Muscle layer of colon (tissue), 2 donors: Measurements from ENCODE around the gene PRSS1.
"Not testable (repeated sequence)": the region's sequence is repeated elsewhere in the genome, so short reads cannot be mapped to it uniquely, and the experiment has no call there.

ENCODE experiments used
- H3K27ac ChIP-seq: one replicate; pipeline ENCODE4 v1.7.0; 2013; ENCODE audit warnings: low read depth, mild to moderate bottlenecking, low read length, moderate library complexity
- H3K27me3 ChIP-seq, 2 donors: one replicate each; pipeline ENCODE4 v1.7.0; 2013; ENCODE audit warnings: low read length in 2 of 2, mild to moderate bottlenecking in 2 of 2; ENCODE audit not compliant: insufficient read depth in 2 of 2, control insufficient read depth in 1 of 2
- H3K36me3 ChIP-seq: one replicate; pipeline ENCODE4 v1.7.0; 2013; ENCODE audit warnings: mild to moderate bottlenecking, low read length; ENCODE audit not compliant: insufficient read depth
- H3K4me1 ChIP-seq: one replicate; pipeline ENCODE4 v1.7.0; 2013; ENCODE audit warnings: mild to moderate bottlenecking, low read length; ENCODE audit not compliant: insufficient read depth
- H3K4me3 ChIP-seq, 2 donors: one replicate each; pipeline ENCODE4 v1.7.0; 2013; ENCODE audit warnings: low read length in 2 of 2, low read depth in 1 of 2, mild to moderate bottlenecking in 1 of 2, moderate library complexity in 1 of 2
- H3K9ac ChIP-seq: one replicate; pipeline ENCODE4 v1.7.0; 2013; ENCODE audit warnings: low read length
- H3K9me3 ChIP-seq: one replicate; pipeline ENCODE4 v1.7.0; 2013; ENCODE audit warnings: mild to moderate bottlenecking, low read length
- donor health status: abdominal sarcoma.
- donor health status: Adenocarcinoma of cecum.

PRSS1 gene

DNA sequence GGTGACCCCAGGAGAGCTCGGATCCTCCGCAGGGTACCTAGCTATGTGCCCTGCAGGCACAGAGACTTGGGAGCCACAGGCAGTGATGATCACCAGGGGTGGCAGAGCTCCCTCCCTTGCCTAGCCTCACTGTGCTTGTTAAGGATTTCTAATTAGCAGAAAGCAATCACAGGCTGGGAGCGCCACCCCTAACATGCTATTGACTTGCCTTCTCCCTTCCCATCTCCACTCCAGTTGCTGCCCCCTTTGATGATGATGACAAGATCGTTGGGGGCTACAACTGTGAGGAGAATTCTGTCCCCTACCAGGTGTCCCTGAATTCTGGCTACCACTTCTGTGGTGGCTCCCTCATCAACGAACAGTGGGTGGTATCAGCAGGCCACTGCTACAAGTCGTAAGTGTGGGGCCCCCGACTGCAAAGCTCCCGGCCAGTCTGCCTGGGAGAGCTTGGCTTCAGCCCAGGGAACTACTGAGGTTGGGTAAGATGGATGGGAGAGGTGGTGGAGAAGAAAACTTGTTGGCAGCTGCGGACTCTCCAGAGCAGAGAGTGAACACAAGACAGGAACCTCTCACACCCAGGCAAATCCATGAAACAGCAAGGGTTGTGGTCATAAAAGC lies 1.2 kb downstream of the PRSS1 start:
- H3K27ac ChIP-seq: no peak overlapping the region
- no peaks in the 10 kb centered on the region for H3K27me3 ChIP-seq
- H3K36me3 ChIP-seq: no peaks in the 10 kb centered on the region
- peaks cover 3% of the 10 kb centered on the region for H3K4me1 ChIP-seq
- no peak overlapping the region for H3K4me3 ChIP-seq
- H3K9ac ChIP-seq: no peak overlapping the region
- no peaks in the 10 kb centered on the region for H3K9me3 ChIP-seq

GRCh38 chr7:142751526-142752175 lies 2.4 kb downstream of the PRSS1 start:
- not testable (repeated sequence) for H3K36me3 ChIP-seq, H3K27ac ChIP-seq, H3K27me3 ChIP-seq, H3K4me1 ChIP-seq, H3K4me3 ChIP-seq, H3K9me3 ChIP-seq, H3K9ac ChIP-seq

GRCh38 chr7:142752376-142753225 lies 3.3 kb downstream of the PRSS1 start:
- H3K4me1 ChIP-seq: no peaks in the 10 kb centered on the region
- H3K36me3 ChIP-seq: no peaks in the 10 kb centered on the region
- no peak overlapping the region for H3K27ac ChIP-seq
- no peak overlapping the region for H3K9ac ChIP-seq
- no peaks in the 10 kb centered on the region for H3K9me3 ChIP-seq
- H3K4me3 ChIP-seq: no peak overlapping the region
- H3K27me3 ChIP-seq: no peaks in the 10 kb centered on the region

- Histone ChIP-seq H3K27ac (no peak overlapping the region), H3K4me1 (no peaks in the 10 kb centered on the region), H3K4me3 (no peak overlapping the region), H3K9me3 (no peaks in the 10 kb centered on the region), H3K36me3 (no peaks in the 10 kb centered on the region), H3K27me3 (no peaks in the 10 kb centered on the region), H3K9ac (no peak overlapping the region)
Observed at GRCh38 chr7:142753366-142753765, 4.1 kb downstream of the PRSS1 start.

DNA sequence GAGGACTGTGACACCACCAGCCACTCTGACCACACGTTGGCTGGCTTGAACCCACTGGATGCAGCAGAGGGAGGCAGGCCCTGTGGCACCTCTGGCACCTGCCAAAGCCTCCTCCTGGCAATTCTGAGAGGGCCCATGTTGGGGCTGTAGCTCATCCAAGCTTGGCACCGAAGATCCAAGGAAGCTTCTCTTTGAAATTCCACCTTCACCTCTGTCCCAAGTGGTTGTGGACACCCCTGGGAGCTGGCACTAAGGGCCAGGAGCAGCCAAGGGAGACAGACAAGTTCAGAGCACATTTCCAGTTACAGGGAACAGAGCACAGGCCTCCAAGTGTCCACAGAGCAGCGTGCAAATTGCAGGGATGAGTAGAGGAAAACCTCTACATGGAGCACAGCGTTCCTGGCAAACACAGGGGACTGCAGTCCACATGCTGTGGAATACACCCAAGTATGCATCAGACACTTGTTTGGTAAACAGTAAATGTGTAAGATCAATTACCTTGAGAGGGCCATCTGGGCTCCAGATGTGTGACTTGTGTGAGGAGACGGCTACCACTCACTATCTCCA lies 4.7 kb downstream of the PRSS1 start:
- not testable (repeated sequence) for H3K4me3 ChIP-seq, H3K9me3 ChIP-seq, H3K36me3 ChIP-seq, H3K9ac ChIP-seq, H3K27me3 ChIP-seq, H3K27ac ChIP-seq, H3K4me1 ChIP-seq

DNA sequence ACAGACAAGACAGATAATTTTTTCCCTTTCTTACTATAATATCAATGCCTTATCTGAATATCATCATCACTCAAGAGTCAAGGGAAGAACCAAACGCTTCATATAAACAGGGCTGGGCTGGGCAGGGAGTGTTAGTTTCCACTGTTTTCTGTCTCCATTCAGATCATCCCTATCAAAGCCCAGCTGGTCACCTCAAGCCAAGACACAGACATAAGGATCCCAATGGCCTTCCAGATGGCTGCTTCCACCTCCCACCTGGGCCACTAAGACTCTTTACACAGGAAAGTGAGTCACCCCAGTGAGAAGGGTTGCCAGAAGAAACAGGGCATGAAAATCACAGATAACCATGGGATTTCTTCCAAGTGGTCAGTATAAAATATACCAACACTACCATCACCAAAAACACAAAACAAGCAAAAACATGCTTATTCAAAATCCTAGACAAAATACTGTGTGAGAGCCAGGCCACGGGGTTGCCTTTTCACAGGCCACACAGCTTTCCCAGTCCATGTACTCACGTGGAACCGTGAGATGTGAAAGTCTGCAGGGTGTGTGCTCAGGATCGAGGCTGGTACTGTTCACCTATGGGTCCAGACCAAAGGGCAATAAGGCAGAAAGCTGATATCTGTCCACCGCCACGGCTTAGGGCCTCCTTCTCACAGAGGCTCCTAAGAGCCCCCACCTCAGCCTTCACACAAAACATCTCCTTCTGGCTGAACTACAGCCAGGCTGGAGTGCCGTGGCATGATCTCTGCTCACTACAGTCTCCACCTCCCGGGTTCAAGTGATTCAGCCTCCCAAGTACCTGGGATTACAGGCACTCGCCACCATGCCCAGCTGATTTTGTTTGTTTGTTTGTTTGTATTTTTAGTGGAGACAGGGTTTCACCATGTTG lies 5.7 kb downstream of the PRSS1 start:
- Histone ChIP-seq H3K27me3 (no peaks in the 10 kb centered on the region), H3K9me3 (no peaks in the 10 kb centered on the region), H3K4me1 (no peaks in the 10 kb centered on the region), H3K4me3 (no peak overlapping the region), H3K36me3 (no peaks in the 10 kb centered on the region), H3K9ac (no peak overlapping the region), H3K27ac (no peak overlapping the region)

- not testable (repeated sequence) for H3K36me3 ChIP-seq, H3K27me3 ChIP-seq, H3K27ac ChIP-seq, H3K9me3 ChIP-seq, H3K4me1 ChIP-seq, H3K9ac ChIP-seq, H3K4me3 ChIP-seq
Observed at GRCh38 chr7:142758312-142758711, 9.0 kb downstream of the PRSS1 start.

DNA sequence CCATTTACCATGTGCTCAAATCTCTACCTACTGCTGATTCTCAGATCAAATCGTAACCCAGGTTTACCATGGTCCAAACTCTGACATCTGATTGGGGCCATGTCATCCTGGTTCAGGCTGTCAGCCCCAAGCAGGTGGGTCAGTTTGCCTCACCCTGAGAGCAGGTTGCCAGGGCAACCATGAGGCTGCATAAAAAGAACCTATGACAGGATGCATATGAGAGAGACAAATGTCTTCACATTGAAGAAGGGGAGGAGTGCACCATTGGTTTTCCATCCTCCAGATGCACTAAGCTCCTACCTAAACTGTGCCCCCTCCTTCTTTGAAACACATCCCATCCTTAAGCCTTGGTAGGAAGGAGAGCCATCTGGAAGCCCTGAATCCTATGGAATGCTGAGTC lies 10.2 kb downstream of the PRSS1 start:
- Histone ChIP-seq H3K9me3 (no peaks in the 10 kb centered on the region), H3K4me1 (no peaks in the 10 kb centered on the region), H3K36me3 (no peaks in the 10 kb centered on the region), H3K9ac (no peak overlapping the region), H3K4me3 (no peak overlapping the region), H3K27me3 (no peaks in the 10 kb centered on the region), H3K27ac (no peak overlapping the region)

DNA sequence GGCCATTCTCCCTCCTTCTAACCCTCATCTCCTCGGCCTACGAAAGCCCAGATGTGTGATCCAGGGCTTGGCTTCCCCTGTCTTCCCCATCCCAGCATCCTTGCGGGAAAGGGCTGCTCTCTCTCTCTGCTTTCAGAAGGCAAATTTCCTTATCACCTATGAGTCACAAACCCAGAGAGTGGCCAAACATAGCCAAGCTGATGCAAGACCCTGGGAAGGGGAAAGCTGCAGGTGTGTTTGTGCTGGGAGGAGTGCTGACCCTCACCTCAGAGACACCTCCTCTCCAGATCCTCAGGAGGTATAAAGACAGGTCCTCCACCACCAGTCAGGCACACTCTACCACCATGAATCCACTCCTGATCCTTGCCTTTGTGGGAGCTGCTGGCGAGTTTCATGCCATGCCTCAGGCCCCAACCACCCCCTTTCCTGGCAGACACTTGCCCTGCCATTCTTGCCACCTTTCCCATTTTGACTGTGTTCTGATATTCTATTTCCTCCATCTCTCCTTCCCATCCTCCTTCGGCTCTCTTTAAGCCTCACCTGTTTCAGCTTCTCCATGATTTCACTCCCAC lies 10.9 kb downstream of the PRSS1 start:
- Histone ChIP-seq H3K9me3 (no peaks in the 10 kb centered on the region), H3K36me3 (no peaks in the 10 kb centered on the region), H3K27me3 (no peaks in the 10 kb centered on the region), H3K9ac (no peak overlapping the region), H3K4me1 (no peaks in the 10 kb centered on the region), H3K27ac (no peak overlapping the region), H3K4me3 (no peak overlapping the region)

- H3K36me3 ChIP-seq, H3K4me3 ChIP-seq, H3K27ac ChIP-seq, H3K9me3 ChIP-seq, H3K9ac ChIP-seq, H3K27me3 ChIP-seq, H3K4me1 ChIP-seq: not testable (repeated sequence)
Observed at GRCh38 chr7:142761606-142762005, 12.3 kb downstream of the PRSS1 start.

- H3K9me3 ChIP-seq: no peaks in the 10 kb centered on the region
- H3K36me3 ChIP-seq: no peaks in the 10 kb centered on the region
- H3K4me1 ChIP-seq: no peaks in the 10 kb centered on the region
- no peaks in the 10 kb centered on the region for H3K27me3 ChIP-seq
- H3K4me3 ChIP-seq: no peak overlapping the region
- no peak overlapping the region for H3K27ac ChIP-seq
- H3K9ac ChIP-seq: no peak overlapping the region
Observed at GRCh38 chr7:142762104-142762503, 12.8 kb downstream of the PRSS1 start.
